Measurements from ENCODE around the gene NUDT5.
"Not testable (repeated sequence)": the region's sequence is repeated elsewhere in the genome, so short reads cannot be mapped to it uniquely, and the experiment has no call there.

DNA sequence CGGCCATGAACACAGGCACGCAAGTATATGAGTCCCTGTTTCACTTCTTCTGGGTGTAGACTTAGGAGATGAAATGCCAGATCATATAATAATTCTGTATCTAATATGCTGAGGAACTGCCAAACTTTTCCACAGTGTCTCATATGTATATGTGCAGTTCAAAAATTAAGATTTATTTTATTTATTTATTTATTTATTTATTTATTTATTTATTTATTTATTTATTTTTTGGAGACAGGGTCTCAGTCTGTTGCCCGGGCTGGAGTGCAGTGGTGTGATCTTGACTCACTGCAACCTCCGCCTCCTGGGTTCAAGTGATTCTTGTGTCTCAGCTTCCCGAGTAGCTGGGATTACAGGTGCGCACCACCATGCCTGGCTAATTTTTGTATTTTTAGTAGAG, 24.2 kb downstream of the NUDT5 start:
- TF ChIP-seq, protein P1, sequence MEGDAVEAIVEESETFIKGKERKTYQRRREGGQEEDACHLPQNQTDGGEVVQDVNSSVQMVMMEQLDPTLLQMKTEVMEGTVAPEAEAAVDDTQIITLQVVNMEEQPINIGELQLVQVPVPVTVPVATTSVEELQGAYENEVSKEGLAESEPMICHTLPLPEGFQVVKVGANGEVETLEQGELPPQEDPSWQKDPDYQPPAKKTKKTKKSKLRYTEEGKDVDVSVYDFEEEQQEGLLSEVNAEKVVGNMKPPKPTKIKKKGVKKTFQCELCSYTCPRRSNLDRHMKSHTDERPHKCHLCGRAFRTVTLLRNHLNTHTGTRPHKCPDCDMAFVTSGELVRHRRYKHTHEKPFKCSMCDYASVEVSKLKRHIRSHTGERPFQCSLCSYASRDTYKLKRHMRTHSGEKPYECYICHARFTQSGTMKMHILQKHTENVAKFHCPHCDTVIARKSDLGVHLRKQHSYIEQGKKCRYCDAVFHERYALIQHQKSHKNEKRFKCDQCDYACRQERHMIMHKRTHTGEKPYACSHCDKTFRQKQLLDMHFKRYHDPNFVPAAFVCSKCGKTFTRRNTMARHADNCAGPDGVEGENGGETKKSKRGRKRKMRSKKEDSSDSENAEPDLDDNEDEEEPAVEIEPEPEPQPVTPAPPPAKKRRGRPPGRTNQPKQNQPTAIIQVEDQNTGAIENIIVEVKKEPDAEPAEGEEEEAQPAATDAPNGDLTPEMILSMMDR (IDR thresholded peaks at IDR 0.05; ENCODE audit: insufficient read depth, low read length, poor library complexity, severe bottlenecking) = not testable (repeated sequence)
- not testable (repeated sequence) for TF ChIP-seq EZH2phosphoT487 (conservative IDR thresholded peaks at IDR 0.05; ENCODE audit: low read length)
